KMS-11 (cell line): ENCODE measurements around the gene NBDY.
"Not testable (repeated sequence)": the region's sequence is repeated elsewhere in the genome, so short reads cannot be mapped to it uniquely, and the experiment has no call there.

Source experiments
- H2AFZ ChIP-seq: fragments of 200-600 bp; sonication (generic); 2 replicates; pipeline ENCODE4 v1.6.1; 2016; ENCODE audit warnings: antibody characterized with exemption, mixed run types, low read depth
- H3K27ac ChIP-seq: fragments of 200-600 bp; sonication (generic); 2 replicates; pipeline ENCODE4 v1.6.1; 2016; ENCODE audit warnings: mild to moderate bottlenecking, mixed run types
- H3K27me3 ChIP-seq: fragments of 200-600 bp; sonication (generic); 2 replicates; pipeline ENCODE4 v1.6.1; 2017; ENCODE audit warnings: mild to moderate bottlenecking, low read depth, mixed run types, moderate library complexity; ENCODE audit not compliant: insufficient read depth
- H3K36me3 ChIP-seq: fragments of 200-600 bp; sonication (generic); 2 replicates; pipeline ENCODE4 v1.6.1; 2017; ENCODE audit warnings: mild to moderate bottlenecking, mixed run types; ENCODE audit not compliant: insufficient read depth
- H3K4me1 ChIP-seq: fragments of 200-600 bp; sonication (generic); 2 replicates; pipeline ENCODE4 v1.6.1; 2016; ENCODE audit warnings: mild to moderate bottlenecking, low read depth, mixed run types; ENCODE audit not compliant: poor library complexity, severe bottlenecking
- H3K4me2 ChIP-seq: fragments of 200-600 bp; sonication (generic); 2 replicates; pipeline ENCODE4 v1.7.0; 2016; ENCODE audit warnings: mild to moderate bottlenecking, mixed run types
- H3K4me3 ChIP-seq: fragments of 200-600 bp; sonication (generic); IDR thresholded peaks from 2 replicates; pipeline ENCODE4 v1.6.1; 2017; ENCODE audit warnings: low read depth, low read length, mixed read lengths; ENCODE audit not compliant: insufficient read depth
- H3K79me2 ChIP-seq: fragments of 200-600 bp; sonication (generic); 2 replicates; pipeline ENCODE4 v1.6.1; 2016; ENCODE audit warnings: low read depth, mixed run types; ENCODE audit not compliant: insufficient read depth
- H3K9ac ChIP-seq: fragments of 200-600 bp; sonication (generic); 2 replicates; pipeline ENCODE4 v1.6.1; 2016; ENCODE audit warnings: mild to moderate bottlenecking, mixed run types
- H4K20me1 ChIP-seq: fragments of 200-600 bp; sonication (generic); 2 replicates; pipeline ENCODE4 v1.6.1; 2016; ENCODE audit warnings: mild to moderate bottlenecking, mixed run types; ENCODE audit not compliant: insufficient read depth
- CTCF ChIP-seq: fragments of 200-600 bp; sonication (generic); conservative IDR thresholded peaks from 2 replicates; pipeline ENCODE4 v1.6.1; 2017; ENCODE audit warnings: low read depth, mild to moderate bottlenecking, antibody characterized with exemption, low read length, moderate library complexity, mixed read lengths

The NBDY gene

GRCh38 chrX:56759736-56760409 is 30.8 kb downstream of the NBDY start:
- peaks cover 28% of the 10 kb centered on the region for H3K4me1 ChIP-seq
- H3K27me3 ChIP-seq = no peaks in the 10 kb centered on the region
- no peak for TF ChIP-seq CTCF
- H3K36me3 ChIP-seq = no peaks in the 10 kb centered on the region
- no peak overlapping the region for H3K4me3 ChIP-seq
- no peak overlapping the region for H3K9ac ChIP-seq
- no peak overlapping the region for H3K4me2 ChIP-seq
- no peaks in the 10 kb centered on the region for H3K79me2 ChIP-seq
- no peaks in the 10 kb centered on the region for H4K20me1 ChIP-seq
- no peak overlapping the region for H2AFZ ChIP-seq
- no peak overlapping the region for H3K27ac ChIP-seq

- H3K9ac ChIP-seq, H3K4me3 ChIP-seq, H3K27ac ChIP-seq, H3K36me3 ChIP-seq, H4K20me1 ChIP-seq, H2AFZ ChIP-seq, H3K4me2 ChIP-seq, H3K79me2 ChIP-seq, H3K27me3 ChIP-seq: not testable (repeated sequence)
- H3K4me1 ChIP-seq = peaks cover 35% of the 10 kb centered on the region
These were observed 31.5 kb downstream of the NBDY start for GRCh38 chrX:56760410-56761124.

DNA sequence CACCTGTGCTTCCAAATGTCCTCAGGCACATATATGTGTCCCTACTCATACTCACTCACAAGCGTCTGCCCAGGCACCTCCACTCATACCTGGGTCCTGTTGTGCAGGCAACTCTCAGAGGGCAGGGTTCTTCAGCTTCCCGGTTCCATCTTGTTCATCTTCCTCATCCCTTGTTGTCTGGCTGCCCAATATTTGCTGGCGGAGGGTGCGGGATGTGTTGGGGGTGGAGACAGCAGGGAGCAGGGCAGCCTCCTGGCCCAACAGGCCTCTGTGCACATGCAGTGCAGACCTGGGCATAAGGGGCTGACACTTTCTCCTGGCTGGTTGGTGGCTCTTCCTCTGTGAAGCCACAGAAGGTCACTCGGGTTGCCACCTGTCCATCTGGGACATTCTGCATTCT is 32.1 kb downstream of the NBDY start:
- no peak overlapping the region for H3K27ac ChIP-seq
- no peak for TF ChIP-seq CTCF
- no peak overlapping the region for H2AFZ ChIP-seq

DNA sequence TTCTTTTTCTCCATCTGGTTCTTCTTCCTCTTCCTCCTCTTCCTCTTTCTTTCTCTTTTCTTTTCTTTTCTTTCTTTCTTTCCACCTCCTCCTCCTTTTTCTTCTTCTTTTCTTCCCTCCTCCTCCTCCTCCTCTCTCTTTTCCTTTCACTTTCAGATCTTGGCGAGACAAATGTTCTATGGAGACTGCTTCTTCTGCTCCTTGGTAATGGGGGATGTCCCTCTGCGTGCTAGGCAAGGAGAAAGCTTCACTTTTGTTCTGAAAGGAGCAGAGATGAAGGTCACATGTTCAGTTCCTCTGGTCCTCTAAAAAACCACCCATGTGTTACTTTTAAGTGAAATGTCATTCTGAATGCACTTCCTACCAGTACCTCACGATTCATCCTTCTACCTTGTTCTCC is 33.2 kb downstream of the NBDY start:
- Histone ChIP-seq H3K27me3 (no peaks in the 10 kb centered on the region), H3K79me2 (no peaks in the 10 kb centered on the region), H3K9ac (peak overlapping the region; percentile 91; the same call in 1 of the 2 replicates), H3K27ac (peak overlapping the region; percentile 93; the same call in 1 of the 2 replicates), H3K4me3 (no peak overlapping the region), H3K36me3 (no peaks in the 10 kb centered on the region), H3K4me2 (peak overlapping the region; percentile 91), H2AFZ (peak overlapping the region; percentile 14; the same call in 1 of the 2 replicates), H4K20me1 (no peaks in the 10 kb centered on the region), H3K4me1 (peaks cover 37% of the 10 kb centered on the region)
- TF ChIP-seq CTCF = no peak

More for the DNA sequence above, 32.1 kb downstream of the NBDY start:
- no peak overlapping the region for H3K9ac ChIP-seq
- no peaks in the 10 kb centered on the region for H3K27me3 ChIP-seq
- peaks cover 37% of the 10 kb centered on the region for H3K4me1 ChIP-seq
- H3K4me2 ChIP-seq = no peak overlapping the region
- H3K79me2 ChIP-seq = no peaks in the 10 kb centered on the region
- no peaks in the 10 kb centered on the region for H3K36me3 ChIP-seq
- H4K20me1 ChIP-seq = no peaks in the 10 kb centered on the region
- H3K4me3 ChIP-seq = no peak overlapping the region
